Endothelial cell of hepatic sinusoid (primary cell): ENCODE data around the gene ZNF410.
"Not testable (repeated sequence)": the region's sequence is repeated elsewhere in the genome, so short reads cannot be mapped to it uniquely, and the experiment has no call there.

Source experiments
- in situ Hi-C: cut with HindIII; loops from 2 replicates; pipeline ENCODE4 v1.10.0; 2017; ENCODE audit warnings: low sequenced_read_pairs

The ZNF410 gene

DNA sequence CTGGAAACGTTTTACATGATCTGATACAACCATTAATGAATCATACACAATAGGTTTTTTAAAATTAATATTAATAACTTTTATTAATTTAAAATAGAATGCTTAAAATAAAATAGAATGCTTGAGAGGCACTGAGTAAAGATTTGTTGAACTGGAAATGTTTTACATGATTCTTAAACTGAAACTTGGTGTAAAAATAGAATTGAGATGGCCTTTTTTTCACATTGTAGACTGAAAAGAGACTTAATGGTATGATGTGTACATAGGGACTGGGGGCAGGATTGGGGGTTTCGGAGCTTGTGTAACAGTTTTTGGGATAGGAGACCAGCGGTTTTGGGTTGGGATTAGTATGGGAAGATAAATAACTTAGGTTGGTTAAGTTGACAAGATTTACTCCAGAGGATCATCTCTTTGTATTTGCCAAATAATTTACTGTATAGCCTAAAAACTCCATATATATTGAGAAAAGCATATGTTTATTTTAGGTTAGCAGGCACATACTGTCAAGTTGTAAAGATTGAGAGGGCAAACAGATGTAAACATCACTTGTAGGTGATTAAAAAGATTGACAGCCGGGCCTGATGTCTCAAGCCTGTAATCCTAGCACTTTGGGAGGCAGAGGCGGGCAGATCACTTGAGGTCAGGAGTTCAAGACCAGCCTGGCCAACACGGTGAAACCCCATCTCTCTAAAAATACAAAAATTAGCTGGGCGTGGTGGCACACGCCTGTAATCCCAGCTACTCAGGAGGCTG is 2.0 kb upstream of the ZNF410 start:
- in situ Hi-C loops, result no loop called here

DNA sequence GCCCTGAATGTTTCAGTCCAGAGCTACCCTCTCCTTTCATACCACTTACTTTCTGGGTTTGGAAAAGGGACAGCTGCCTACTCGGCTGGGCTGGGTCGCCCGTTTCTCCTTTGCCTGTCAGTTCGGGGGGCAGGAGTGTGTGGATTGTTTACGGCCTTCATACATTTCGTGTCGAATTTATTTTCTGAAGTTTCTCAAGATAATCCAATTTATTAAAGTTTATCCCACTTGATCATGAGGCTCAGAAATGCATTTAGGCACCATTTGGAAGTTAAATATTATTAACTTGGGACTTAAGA is 608 bp downstream of the ZNF410 start:
- in situ Hi-C loops, result no loop called here

DNA sequence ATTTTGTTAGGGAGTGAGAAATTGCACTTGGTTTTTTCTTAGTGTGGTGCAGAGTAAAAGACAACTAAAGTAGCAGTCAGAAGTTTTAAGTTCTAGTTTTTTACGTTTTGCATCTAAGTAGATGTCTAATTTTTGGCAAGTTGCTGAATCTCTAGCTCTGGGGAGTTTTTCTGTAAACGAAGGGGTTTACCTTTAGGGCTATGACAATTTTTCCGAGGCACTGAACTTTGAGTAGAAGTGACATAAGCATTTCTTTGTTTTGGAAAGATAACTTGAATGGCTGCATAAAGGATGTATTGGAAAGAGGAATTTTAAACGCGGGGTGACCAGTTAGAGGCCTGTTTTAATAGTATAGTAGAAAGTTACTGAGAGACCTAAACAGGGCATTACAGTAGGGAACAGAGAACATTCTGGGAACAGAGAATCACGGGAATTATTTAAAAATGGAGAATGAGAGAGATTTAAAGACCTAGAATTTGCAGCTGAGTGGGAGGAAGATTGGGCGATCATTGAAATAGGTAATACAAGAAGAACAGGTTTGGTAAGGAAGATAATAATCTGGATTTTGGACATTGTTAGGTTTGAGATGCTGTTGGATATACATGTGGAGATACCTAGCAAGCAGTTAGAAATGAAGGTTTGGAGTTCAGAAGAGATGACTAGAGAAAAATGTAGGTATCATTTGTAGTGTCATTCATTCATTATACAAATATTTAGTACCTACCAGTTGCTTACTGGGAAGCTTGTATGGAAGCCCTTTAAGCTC is 1.2 kb downstream of the ZNF410 start:
- in situ Hi-C loops, result no loop called here

DNA sequence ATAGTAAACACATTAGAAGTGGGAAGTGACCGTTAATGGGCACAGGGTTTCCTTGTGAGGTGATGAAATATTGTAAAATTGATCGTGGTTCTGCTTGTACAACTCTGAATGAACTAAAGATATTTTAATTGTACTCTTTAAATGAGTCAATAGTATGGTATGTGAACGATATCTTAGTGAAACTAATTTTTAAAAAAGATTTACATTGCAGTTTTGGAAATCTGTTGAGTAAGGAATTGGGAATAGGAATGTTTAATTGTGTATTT is 1.7 kb downstream of the ZNF410 start:
- in situ Hi-C loops, result no loop called here

DNA sequence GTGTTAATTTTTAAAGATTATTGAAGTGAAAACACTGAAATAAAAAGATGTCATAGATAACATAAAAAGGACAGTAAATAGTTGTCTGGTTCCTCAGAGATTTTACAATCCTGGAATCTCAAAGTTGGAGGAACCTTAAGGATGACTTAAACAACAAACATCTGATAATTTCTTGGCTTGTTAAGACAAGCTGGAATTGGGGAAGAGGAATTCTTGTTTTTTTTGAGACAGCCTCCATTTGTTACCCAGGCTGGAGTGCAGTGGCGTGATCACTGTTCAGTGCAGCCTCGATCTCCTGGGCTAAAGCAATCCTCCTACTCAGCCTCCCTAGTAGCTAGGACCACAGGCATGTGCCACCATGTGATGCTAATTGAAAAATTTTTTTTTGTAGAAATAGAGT is 2.3 kb downstream of the ZNF410 start:
- in situ Hi-C loops, result no loop called here

DNA sequence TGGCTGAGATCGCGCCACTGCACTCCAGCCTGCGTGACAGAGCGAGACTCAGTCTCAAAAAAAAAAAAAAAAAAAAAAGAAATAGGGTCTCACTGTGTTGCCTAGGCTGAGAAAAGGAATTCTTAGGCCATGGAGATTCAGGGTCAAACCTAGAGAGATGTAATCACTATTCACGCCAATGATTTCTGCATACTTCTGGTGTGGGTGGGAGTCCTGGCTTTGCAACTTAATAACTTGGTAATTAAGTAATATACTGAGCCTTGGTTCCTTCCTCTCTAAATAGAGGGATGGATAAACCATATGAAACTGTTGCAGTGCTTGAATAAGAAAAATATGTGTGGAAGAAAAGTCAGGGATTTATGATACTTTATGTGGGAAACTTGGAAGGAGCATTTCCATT is 2.7 kb downstream of the ZNF410 start:
- in situ Hi-C loops, result no loop called here

DNA sequence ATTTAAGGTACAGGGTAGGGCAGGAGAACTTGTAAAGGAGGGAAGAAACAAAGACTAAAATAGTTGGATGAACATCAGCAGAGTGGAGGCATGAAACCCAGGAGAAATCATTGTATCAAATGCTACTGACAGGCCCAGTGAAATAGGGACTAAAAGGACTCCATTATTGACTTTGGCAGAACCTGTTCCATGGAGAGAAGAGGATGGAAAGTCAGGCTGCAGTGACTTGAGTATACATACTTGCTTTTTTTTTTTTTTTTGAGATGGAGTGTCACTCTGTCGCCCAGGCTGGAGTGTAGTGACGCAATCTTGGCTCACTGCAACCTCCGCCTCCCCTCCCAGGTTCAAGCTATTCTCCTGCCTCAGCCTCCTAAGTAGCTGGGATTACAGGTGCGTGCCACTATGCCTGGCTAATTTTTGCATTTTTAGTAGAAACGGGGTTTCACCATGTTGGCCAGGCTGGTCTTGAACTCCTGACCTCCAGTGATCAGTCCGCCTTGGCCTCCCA is 7.6 kb downstream of the ZNF410 start:
- in situ Hi-C loops, result not testable (repeated sequence)

DNA sequence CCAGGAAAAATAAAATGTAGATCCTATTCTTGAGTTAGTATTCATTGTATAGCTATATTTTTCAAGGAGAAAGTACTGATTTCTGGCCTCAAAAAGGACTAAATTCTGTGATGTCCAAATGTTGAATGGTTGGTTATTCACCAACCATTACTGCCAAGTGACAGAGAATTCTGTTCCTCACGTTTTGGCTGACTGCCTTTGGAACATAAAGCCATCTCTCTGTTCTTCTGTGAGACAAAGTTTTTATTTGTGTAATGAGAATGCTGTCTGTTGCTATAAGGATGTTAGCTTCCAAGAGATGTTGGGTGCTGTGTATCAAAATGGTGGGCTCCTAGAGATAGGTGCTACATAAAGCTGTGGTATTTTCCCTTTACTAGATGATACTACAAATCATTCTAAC is 9.3 kb downstream of the ZNF410 start:
- in situ Hi-C loops, result no loop called here

DNA sequence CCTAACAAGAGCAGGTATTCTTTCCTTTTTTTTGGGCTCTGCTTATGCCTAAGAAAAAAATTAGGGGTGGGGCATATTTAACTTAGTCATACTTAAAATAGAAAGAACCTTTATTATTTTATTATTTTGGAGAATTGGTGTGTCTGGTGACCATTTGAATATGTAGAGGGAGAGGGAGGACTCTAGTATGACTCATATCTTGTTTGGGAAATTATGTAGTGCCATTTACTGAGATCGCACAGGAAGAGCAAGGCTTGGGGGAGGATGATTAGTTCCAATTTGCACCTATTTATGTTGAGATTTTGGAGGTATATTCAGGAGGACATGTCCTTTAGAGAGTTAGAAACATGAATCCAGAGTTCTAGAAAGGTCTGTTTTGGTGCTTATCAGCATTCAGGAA is 9.9 kb downstream of the ZNF410 start:
- in situ Hi-C loops, result no loop called here

DNA sequence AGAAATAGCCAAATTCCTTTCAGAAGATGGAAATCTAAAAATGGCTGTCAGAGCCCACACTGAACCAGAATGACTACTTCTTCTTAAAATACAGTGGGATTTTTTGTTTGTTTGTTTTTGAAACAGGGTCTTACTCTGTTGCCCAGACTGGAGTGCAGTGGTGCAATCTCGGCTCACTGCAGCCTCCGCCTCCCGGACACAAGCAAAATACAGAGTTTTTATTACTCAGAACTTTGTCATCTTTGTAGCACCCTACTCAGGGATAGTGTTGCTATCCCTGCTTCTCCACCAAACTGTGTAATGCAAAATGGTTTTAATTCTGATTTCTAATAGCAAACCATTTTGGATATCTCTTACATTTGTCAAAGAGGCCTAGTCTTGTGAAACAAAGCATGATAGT is 16.4 kb downstream of the ZNF410 start:
- in situ Hi-C loops, result no loop called here

DNA sequence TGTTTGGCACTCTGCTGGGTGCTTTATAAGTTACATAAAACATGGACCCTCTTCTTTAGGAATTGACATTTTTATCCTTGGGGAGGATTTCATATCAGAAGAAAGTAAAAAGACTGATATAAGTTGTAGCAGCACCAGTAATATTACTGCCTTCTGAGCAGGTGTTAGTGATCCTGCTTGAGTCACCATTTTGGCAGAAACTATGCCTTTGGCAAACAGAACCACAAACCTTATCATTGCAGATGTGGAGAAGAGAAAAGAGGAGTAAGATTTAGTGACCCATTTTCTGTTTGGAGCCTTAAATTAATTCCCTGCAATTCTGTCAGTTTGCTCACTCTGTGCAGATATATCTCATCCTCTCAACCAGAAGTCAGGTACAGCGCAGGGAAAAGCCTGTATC is 23.0 kb downstream of the ZNF410 start:
- in situ Hi-C loops, result no loop called here

DNA sequence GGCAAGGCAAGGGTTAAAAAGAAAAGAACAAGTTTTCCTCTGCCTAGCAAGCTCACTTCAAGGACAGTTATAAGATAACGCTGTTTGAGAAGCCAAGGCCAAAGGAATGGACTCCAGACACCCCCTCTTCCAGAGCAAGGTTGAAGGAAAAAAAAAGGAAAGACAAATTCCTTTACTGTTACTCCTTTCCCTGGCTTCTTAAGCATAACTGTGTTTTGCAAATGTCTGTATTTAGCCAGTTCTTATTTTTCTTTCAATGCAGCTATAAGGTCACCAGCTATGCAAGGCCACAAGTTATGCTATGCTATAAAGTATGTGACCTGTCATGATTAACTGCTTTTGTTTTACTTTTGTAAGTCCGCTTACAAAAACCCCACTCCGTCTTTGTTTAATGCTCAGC is 26.6 kb downstream of the ZNF410 start:
- in situ Hi-C loops, result no loop called here

DNA sequence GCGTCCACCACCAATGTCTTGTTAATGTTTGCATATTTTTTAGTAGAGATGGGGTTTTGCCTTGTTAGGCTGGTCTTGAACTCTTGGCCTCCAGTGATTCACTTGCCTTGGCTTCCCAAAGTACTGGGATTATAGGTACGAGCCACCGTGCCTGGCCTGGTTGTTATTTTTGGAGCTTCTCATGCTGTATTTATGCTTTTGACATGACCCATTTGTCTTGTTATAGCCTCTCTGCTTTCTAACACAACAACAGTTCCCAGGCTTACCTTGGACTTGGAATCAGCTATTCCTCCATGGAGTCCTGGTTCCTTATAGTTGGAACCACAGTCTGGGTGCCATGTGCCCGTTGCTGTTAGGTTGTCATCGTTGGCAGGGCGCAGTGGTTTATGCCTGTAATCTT is 29.7 kb downstream of the ZNF410 start:
- in situ Hi-C loops, result no loop called here

DNA sequence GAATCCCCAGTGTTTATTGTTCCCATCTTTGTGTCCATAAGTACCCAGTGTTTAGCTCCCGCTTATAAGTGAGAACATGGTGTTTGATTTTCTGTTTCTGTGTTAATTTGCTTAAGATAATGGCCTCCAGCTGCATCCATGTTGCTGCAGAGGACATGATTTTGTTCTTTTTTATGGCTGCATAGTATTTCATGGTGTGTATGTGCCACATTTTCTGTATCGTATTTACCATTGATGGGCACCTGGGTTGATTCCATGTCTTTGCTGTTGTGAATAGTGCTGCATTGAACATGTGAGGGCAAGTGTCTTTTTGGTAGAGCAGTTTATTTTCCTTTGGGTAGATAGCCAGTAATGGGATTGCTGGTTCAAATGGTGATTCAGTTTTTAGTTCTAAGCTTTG is 32.8 kb downstream of the ZNF410 start:
- in situ Hi-C loops, result not testable (repeated sequence)

DNA sequence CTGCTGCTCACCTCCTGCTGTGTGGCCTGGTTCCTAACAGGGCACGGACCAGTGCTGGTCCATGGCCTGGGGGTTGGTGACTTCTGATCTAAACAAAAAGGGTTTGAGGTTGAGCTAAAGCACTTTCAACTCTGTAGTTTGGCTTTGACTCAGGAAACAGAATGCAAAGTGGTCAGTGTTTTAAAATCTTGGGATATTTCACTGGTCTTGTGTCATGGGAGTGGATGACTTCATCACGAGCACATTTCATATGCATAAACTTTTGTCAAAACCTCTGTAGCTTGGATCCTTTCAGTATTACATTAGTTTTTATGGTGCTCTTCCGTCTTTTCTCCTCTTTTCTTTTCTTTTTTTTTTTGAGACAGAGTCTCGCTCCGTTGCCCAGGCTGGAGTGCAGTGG is 37.7 kb downstream of the ZNF410 start:
- in situ Hi-C loops, result no loop called here

DNA sequence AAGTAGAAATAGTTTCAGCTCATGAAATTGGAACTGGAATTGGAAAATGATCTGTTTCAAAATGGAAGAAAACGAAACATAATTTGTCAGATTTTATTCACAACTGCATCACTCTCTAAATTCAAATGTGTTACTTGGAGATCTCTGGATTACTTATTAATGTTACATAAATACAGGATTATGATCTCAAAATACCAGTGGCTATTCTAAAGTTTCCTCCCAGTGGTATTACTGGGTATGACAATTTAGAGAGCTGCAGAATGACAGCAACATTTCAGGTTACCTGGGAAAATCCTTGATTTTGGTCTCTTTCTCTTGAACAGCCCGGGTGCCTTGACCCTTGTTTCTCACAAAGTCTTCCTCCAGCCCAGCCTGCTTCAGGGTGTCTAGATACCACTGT is 49.0 kb downstream of the ZNF410 start:
- in situ Hi-C loops, result no loop called here

DNA sequence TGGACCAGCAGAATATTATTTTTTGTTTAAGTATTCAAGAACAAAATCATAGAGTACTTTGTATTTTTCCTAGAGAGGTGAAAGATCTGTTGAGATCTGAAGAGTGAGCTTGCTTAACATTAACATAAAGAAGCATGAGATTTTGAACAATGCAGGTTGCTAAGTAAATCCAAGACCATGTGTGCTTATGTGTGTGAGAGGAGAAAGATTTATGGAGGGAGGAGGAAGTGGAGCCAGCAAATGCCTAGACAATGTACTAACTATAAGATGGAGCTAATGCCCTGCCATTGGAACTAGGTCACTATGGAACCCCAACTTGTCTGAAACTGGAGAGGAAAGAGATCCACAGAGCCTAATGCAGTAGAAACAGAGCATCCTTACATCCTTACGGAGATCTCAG is 49.9 kb downstream of the ZNF410 start:
- in situ Hi-C loops, result no loop called here

DNA sequence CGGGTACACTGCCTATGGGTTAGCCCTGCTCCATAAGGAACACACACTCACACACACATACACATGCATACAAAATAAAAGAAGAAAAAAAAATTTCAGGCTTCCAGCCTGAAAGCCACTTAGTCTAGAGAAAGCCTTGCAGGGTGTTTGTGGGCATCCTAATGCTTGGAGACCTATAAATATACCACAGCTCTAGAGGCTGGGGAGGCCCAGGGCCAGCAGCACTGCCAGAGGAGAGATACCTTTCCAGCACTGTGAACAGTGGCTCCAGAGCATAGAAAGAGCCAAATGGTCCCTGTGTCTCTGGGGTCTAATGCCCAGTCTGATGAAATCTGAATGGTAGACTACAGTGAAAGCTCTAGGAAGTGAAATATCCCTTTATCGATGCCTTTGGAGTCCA is 50.4 kb downstream of the ZNF410 start:
- in situ Hi-C loops, result no loop called here

DNA sequence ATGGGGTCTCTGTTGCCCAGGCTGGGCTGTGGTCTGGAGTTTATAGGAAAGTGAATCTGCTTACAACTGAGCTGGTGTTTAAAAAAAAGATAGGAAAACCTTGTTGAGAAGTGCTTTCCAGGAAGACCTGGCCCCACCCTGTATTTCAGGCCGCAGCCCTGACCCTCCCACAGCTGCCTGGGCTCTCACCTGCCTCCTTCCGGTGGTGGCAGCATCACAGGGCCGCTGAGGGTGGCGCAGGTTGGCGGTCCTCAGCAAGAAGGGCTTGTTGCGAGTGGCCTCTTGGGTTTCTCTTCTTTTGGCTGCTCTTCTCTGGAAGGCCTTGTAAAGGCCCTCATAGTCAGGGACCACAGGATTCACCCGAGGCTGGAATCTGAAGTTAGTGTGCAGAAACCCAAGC is 55.5 kb downstream of the ZNF410 start:
- in situ Hi-C loops, result no loop called here

DNA sequence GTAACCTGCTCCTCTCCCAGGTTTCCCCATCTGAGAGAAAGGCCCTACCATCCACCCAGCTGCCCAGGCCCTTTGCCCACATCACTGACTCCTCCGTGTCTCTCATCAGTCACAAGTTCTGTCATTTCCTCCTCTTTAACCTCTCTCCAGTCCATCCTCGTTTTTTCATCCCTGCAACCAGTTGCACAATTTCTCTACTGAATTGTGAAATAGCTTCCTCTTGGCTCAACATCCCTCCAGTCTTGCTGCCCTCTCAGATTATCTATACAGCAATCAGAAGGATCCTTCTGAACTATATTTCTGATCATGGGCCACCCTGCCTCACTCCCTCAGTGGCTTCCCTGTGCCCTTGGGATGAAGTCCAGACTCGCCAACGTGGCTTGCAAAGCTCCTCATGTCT is 56.4 kb downstream of the ZNF410 start:
- in situ Hi-C loops, result no loop called here

DNA sequence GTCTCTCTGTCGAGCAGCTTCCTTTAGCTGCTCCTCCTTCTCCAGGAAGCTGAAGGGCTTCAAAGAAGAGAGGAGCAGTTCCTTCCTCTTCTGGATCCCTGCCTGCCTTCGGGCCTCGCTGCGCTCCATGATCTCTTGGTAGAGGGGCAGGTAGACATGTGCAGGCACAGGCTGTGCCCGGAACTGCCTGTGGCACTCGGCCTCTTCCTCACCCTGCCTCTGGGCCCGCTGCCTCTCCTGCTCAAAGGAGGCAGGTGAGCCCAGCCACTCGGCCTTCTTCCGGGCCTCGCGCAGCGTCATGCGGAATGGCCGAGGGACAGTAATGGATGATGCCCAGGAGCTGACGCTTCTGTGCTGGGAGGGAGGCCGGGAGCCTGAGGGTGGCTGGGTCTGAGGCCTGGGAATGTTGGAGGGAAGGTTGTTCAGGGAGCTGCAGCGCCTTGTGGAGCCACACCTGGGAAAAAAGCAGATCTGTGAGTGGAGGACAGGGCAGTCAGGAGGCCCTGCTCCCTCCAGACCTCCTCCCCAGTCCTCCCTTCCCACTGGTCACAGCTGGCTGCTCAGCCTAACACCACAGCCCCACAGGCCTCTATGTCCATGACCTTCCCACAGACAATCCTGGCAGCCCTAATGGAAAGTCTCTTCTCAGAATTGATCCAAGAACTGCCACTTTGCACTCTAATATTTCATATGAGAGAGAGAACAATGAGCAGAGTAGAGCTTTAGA is 57.9 kb downstream of the ZNF410 start:
- in situ Hi-C loops, result no loop called here

DNA sequence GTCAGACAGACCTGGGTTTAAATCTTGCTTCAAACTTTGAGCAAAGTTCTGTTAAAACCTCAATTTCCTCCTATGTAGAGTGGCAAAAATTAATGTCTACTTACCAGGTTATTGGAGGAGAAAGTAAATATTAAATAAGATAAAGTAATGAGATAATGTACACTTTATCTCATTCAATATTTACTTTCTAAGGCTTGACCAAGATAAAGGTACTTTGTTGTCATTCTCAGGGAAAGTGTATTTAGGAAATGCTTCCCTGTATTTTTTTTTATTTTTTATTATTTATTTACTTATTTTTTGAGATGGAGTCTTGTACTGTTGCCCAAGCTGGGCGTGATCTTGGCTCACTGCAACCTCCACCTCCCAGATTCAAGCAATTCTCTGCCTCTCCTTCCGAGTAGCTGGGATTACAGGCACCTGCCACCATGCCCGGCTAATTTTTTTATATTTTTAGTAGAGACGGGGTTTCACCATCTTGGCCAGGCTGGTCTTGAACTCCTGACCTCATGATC is 58.6 kb downstream of the ZNF410 start:
- in situ Hi-C loops, result no loop called here
